Esophagus muscularis mucosa (tissue), 4 donors: ENCODE measurements around the gene TMEM169. TPM values are rescaled to one million over a fixed set of nuclear protein-coding genes. Genes with fewer than 3 reads are reported as not detected.

ENCODE experiments used
- DNase-seq: peaks from one replicate; pipeline ENCODE4 v3.0.0-alpha.2; 2017; ENCODE audit errors: extremely low spot score
- H3K27ac ChIP-seq, 4 donors: fragments of 200-600 bp; sonication (generic); replicated peaks in 1 of 4; 1 replicate in 3 of 4; 2 replicates in 1 of 4; pipeline ENCODE4 v1.5.1; 2016 to 2019; ENCODE audit warnings: mild to moderate bottlenecking in 1 of 4
- H3K27me3 ChIP-seq, 4 donors: fragments of 200-600 bp; sonication (generic); one replicate each; pipeline versions ENCODE4 v1.5.1 to v1.6.0; 2016 to 2019
- H3K36me3 ChIP-seq, 4 donors: fragments of 200-600 bp; sonication (generic); one replicate each; pipeline ENCODE4 v1.5.1; 2016 to 2019
- H3K4me1 ChIP-seq, 4 donors: fragments of 200-600 bp; sonication (generic); one replicate each; pipeline ENCODE4 v1.5.1; 2016 to 2019
- H3K4me3 ChIP-seq, 4 donors: fragments of 200-600 bp; sonication (generic); 1 replicate in 2 of 4; 2 replicates in 2 of 4; pipeline ENCODE4 v1.5.1; 2016 to 2019; ENCODE audit warnings: mild to moderate bottlenecking in 4 of 4, moderate library complexity in 1 of 4
- H3K9me3 ChIP-seq, 4 donors: fragments of 200-600 bp; sonication (generic); 1 replicate in 3 of 4; 2 replicates in 1 of 4; pipeline ENCODE4 v1.5.1; 2016 to 2019
- EP300 ChIP-seq: sonication (generic); formaldehyde crosslinking; IDR thresholded peaks from one replicate; pipeline ENCODE4 v1.6.1; 2017; ENCODE audit warnings: antibody characterized with exemption
- POLR2A ChIP-seq: fragments of 450-650 bp; IDR thresholded peaks from one replicate; pipeline ENCODE4 v1.6.1; 2017; ENCODE audit warnings: antibody characterized with exemption, moderate library complexity, mild to moderate bottlenecking, low read depth
- POLR2AphosphoS5 ChIP-seq, 2 donors: sonication (generic); formaldehyde crosslinking; IDR thresholded peaks; one replicate each; pipeline ENCODE4 v1.6.1; 2017; ENCODE audit warnings: antibody characterized with exemption in 2 of 2
- WGBS: methylation state at CpG from one replicate; pipeline ENCODE4 v1.1.5; 2018; 5-methylcytosine and 5-hydroxymethylcytosine counted together
- intact Hi-C: fragments of 100-400 bp; cut with DNase I; formaldehyde crosslinking; loops from one replicate; pipeline ENCODE4 v1.15.1; 2023
- total RNA-seq, 4 donors: library from RNA; depleted of rRNA; stranded (reverse); fragments of >200 nt; gene quantifications; one replicate each; pipeline versions ENCODE4 v1.1.0 to v1.2.1, GENCODE V29; 2016
- TF ChIP-seq, protein P1 (sequence below), 3 experiments: fragments of 200-600 bp in 2 of 3; fragments of 450-650 bp in 1 of 3; sonication (generic) in 2 of 3; IDR thresholded peaks; one replicate each; pipeline ENCODE4 v1.5.1; 2017 to 2019; ENCODE audit warnings: antibody characterized with exemption in 3 of 3, mild to moderate bottlenecking in 2 of 3, moderate library complexity in 1 of 3

TMEM169 gene
- total RNA-seq, 4 donors from 2014 or later, result under 0.01 to 0.75 (median 0.51) TPM

DNA sequence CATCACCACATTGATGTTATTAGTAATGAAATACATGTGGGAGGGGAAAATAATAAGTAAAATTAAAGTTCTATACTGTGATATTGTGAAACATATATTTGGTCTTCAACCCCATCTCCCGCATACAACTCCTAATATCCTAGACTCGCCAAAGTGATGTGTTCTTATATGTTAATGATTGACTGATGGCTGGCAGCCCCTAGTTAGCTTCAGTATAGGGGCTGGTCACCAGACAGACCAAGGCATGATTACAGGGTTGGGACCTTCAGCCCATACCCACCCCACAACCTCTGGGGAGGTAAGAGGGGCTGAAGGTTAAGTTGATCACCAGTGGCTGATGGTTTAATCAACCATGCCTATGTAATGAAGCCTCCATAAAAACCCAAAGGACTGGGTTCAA, 40.3 kb upstream of the TMEM169 start:
- no peak for TF ChIP-seq POLR2A
- TF ChIP-seq, protein P1, sequence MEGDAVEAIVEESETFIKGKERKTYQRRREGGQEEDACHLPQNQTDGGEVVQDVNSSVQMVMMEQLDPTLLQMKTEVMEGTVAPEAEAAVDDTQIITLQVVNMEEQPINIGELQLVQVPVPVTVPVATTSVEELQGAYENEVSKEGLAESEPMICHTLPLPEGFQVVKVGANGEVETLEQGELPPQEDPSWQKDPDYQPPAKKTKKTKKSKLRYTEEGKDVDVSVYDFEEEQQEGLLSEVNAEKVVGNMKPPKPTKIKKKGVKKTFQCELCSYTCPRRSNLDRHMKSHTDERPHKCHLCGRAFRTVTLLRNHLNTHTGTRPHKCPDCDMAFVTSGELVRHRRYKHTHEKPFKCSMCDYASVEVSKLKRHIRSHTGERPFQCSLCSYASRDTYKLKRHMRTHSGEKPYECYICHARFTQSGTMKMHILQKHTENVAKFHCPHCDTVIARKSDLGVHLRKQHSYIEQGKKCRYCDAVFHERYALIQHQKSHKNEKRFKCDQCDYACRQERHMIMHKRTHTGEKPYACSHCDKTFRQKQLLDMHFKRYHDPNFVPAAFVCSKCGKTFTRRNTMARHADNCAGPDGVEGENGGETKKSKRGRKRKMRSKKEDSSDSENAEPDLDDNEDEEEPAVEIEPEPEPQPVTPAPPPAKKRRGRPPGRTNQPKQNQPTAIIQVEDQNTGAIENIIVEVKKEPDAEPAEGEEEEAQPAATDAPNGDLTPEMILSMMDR (IDR thresholded peaks at IDR 0.05), result no peak
- no peak for TF ChIP-seq EP300
- 100% methylated on average over 2 of the region's 2 CpGs for WGBS
- H3K4me1 ChIP-seq, result no peaks in the 10 kb centered on the region
- intact Hi-C loops, result no loop called here
- H3K4me3 ChIP-seq, result no peak overlapping the region
- no peak overlapping the region for H3K27ac ChIP-seq
- H3K27me3 ChIP-seq, result no peaks in the 10 kb centered on the region
- DNase-seq, result no peak
- no peaks in the 10 kb centered on the region for H3K9me3 ChIP-seq
- H3K36me3 ChIP-seq, result peaks cover 8 to 54% (median 16%) of the 10 kb centered on the region in 4 donors

DNA sequence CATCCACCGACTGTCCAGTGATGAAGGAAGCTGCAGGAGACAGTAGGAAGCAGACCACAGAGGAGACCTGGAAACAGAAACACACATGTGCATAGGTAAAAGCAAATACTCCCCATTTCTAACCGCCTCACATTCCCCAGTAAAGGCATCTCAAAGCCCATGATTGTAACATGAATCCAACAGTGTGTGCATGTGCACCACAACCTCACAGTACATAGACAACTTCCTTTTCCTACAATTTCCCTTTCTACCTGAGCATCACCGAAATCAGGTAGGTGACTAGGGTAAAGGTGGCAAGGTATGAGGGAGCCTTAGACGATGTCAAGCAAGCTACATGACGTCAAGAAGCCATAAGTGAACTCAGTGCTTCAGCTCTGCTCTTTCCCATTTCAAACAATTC, 37.8 kb upstream of the TMEM169 start:
- TF ChIP-seq, protein P1 (IDR thresholded peaks at IDR 0.05), result no peak
- TF ChIP-seq EP300 (no peak), POLR2AphosphoS5 (IDR thresholded peaks at IDR 0.05) (no peak), POLR2A (no peak)
- Histone ChIP-seq H3K4me3 (no peak overlapping the region), H3K36me3 (peaks cover 9 to 54% (median 17%) of the 10 kb centered on the region in 4 donors), H3K27ac (no peak overlapping the region), H3K9me3 (no peaks in the 10 kb centered on the region), H3K4me1 (no peaks in the 10 kb centered on the region), H3K27me3 (no peaks in the 10 kb centered on the region)
- 96% methylated on average over 5 of the region's 5 CpGs for WGBS
- intact Hi-C loops, result no loop called here
- DNase-seq, result no peak

- Histone ChIP-seq H3K27me3 (no peaks in the 10 kb centered on the region), H3K27ac (no peak overlapping the region), H3K4me3 (no peak overlapping the region), H3K36me3 (peaks cover 9 to 49% (median 17%) of the 10 kb centered on the region in 4 donors), H3K9me3 (no peaks in the 10 kb centered on the region), H3K4me1 (no peaks in the 10 kb centered on the region)
- 82% methylated on average over 5 of the region's 5 CpGs for WGBS
- no peak for DNase-seq
- intact Hi-C loops, result no loop called here
- no peak for TF ChIP-seq POLR2A
- TF ChIP-seq POLR2AphosphoS5 (IDR thresholded peaks at IDR 0.05), result no peak
- TF ChIP-seq EP300, result no peak
- TF ChIP-seq, protein P1 (IDR thresholded peaks at IDR 0.05), result no peak
Observed at GRCh38 chr2:216044883-216045486, 36.7 kb upstream of the TMEM169 start.

DNA sequence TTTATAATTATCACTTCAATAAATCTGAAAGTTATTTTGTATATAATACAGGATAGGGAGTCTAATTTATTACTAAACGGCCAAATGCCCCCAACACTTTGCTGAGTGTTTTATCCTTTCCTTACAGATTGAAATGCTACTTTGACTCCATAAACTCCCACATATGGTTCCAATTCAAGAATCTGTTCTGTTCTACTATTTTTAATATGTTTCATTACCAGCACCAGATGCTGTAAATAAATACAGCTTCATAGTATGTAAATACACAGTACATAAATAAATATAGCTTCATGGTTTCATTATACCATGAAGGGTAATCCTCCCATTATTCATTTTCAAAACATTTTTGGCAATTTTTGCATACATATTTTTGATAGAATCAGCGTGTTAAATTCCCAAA, 34.3 kb upstream of the TMEM169 start:
- Histone ChIP-seq H3K4me1 (no peaks in the 10 kb centered on the region), H3K27ac (no peak overlapping the region), H3K9me3 (no peaks in the 10 kb centered on the region), H3K4me3 (no peak overlapping the region), H3K36me3 (peaks cover 4 to 49% (median 10%) of the 10 kb centered on the region in 4 donors), H3K27me3 (no peaks in the 10 kb centered on the region)
- no peak for DNase-seq
- intact Hi-C loops, result no loop called here
- WGBS, result 90% methylated on average over 2 of the region's 2 CpGs
- no peak for TF ChIP-seq POLR2A
- TF ChIP-seq EP300, result no peak
- no peak for TF ChIP-seq POLR2AphosphoS5 (IDR thresholded peaks at IDR 0.05)
- TF ChIP-seq, protein P1 (IDR thresholded peaks at IDR 0.05), result no peak

DNA sequence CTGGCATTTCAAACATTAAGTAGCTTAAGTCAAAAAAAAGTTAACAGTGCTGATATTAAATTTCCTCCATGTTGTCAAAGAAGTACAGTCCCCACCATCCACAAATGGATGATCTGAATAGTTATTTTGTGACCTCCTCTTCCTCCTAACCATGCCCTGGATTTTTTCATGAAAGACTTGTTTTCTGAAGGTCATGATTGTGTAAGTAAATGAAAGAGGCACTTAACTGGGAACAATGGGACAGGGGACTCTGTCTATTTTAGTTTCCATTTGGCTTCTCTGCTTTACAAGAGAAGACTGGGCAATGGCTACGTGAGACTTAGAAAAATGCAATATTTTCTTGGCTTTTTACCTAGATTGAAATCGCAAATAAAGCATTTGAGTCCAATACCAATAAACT, 32.3 kb upstream of the TMEM169 start:
- WGBS, result 88% methylated on average over 2 of the region's 2 CpGs
- H3K36me3 ChIP-seq, result peaks cover 0 to 36% (median 6%) of the 10 kb centered on the region in 4 donors
- H3K9me3 ChIP-seq, result no peaks in the 10 kb centered on the region
- H3K4me1 ChIP-seq, result no peaks in the 10 kb centered on the region
- DNase-seq, result no peak
- H3K27me3 ChIP-seq, result no peaks in the 10 kb centered on the region
- no peak overlapping the region for H3K4me3 ChIP-seq
- intact Hi-C loops, result no loop called here
- no peak for TF ChIP-seq POLR2A
- TF ChIP-seq, protein P1 (IDR thresholded peaks at IDR 0.05), result no peak
- no peak for TF ChIP-seq EP300
- no peak for TF ChIP-seq POLR2AphosphoS5 (IDR thresholded peaks at IDR 0.05)
- no peak overlapping the region for H3K27ac ChIP-seq
